ENCODE results near the gene NPR2.
A peak's percentile ranks its signal among the peaks of the same experiment; 100 is the strongest.

NPR2 gene

DNA sequence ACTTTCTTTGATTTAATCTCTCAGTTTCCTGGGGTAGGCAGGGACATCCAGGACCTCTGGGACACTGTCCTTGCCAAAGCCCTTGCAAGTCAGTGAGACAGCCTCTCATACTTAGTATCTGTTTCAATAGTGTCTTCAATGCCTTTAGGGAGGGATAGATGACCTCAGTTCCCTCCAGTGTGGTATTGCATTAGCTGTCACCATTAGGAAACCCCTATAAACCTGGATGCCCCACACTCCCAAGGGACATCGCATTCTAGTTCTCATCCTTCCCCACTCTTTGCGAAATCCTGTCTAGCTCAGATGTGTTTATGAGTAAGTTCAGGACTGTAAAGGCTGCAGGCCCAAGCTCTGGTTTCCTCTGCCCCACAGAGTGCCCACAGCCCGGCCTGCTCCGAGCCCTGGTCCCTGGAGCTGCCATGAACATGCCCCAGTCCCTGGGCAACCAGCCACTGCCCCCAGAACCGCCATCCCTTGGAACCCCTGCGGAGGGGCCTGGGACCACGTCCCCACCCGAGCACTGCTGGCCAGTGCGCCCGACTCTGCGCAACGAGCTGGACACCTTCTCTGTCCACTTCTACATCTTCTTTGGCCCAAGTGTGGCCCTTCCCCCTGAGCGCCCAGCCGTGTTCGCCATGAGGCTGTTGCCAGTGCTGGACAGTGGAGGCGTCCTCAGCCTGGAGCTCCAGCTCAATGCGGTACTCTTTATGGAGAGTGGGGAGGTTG, 50.8 kb downstream of the NPR2 start:
- H3K4me3 ChIP-seq (ENCODE audit: low read depth, low read length), result no peak overlapping the region
- H3K27ac ChIP-seq, result no peak overlapping the region
- no peaks in the 10 kb centered on the region for H3K36me3 ChIP-seq (replicated peaks)
- DNase-seq, result no peak
- H3K27me3 ChIP-seq (replicated peaks), result no peaks in the 10 kb centered on the region
- in situ Hi-C loops (cut with HindIII; ENCODE audit: low pct_ligation_motif_present, low sequenced_read_pairs), result no loop called here
- no peak for TF ChIP-seq CTCF (IDR thresholded peaks at IDR 0.05; ENCODE audit: low read depth, low read length, missing control alignments)

GRCh38 chr9:35842795-35843194, 51.4 kb downstream of the NPR2 start:
- no peak for DNase-seq
- in situ Hi-C loops (cut with HindIII; ENCODE audit: low pct_ligation_motif_present, low sequenced_read_pairs), result no loop called here
- TF ChIP-seq CTCF (IDR thresholded peaks at IDR 0.05; ENCODE audit: low read depth, low read length, missing control alignments), result no peak
- H3K4me3 ChIP-seq (ENCODE audit: low read depth, low read length), result no peak overlapping the region
- no peaks in the 10 kb centered on the region for H3K36me3 ChIP-seq (replicated peaks)
- no peak overlapping the region for H3K27ac ChIP-seq
- no peaks in the 10 kb centered on the region for H3K27me3 ChIP-seq (replicated peaks)

GRCh38 chr9:35844628-35845270, 53.4 kb downstream of the NPR2 start:
- DNase-seq, result peak; percentile 86
- no peak for TF ChIP-seq CTCF (IDR thresholded peaks at IDR 0.05; ENCODE audit: low read depth, low read length, missing control alignments)
- Histone ChIP-seq H3K36me3 (replicated peaks) (no peaks in the 10 kb centered on the region), H3K4me3 (ENCODE audit: low read depth, low read length) (no peak overlapping the region), H3K27me3 (replicated peaks) (no peaks in the 10 kb centered on the region), H3K27ac (no peak overlapping the region)
- in situ Hi-C loops (cut with HindIII; ENCODE audit: low pct_ligation_motif_present, low sequenced_read_pairs), result no loop called here

DNA sequence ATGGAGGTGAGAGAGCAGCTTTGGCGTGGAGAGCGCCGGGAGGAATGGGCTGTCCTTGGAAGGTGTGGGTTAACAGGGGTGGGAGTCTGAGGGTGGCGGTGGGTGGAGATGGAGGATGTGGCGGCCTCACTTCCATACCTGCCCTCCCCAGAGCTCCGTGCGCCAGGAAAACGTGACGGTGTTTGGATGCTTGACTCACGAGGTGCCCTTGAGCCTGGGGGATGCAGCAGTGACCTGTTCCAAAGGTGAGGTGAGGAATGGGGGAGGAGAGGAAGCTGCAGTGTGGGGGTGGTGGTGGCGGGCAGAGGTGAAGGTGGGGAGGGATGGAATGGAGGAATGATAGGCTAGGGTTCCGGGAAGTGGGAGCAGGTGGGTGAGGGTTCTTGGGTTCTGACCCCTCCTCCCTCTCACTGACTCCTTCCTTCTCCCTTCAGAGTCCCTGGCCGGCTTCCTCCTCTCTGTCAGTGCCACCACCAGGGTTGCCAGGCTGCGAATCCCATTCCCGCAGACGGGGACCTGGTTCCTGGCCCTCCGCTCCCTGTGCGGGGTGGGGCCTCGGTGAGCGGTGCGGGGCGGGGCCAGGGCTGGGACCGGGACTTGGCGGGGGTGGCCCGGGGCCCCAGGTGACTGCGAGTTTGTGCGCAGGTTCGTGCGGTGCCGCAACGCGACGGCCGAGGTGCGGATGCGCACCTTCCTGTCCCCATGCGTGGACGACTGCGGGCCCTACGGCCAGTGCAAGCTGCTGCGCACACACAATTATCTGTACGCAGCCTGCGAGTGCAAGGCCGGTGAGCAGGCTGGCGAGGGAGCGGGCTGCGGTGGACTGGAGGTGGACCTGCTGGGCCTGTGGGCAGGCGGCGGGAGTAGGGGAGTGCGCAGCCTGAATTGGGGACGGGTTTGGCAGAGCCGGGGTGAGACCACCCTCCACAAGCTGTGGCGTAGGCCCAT, 54.7 kb downstream of the NPR2 start:
- Histone ChIP-seq H3K27me3 (replicated peaks) (no peaks in the 10 kb centered on the region), H3K27ac (no peak overlapping the region), H3K4me3 (ENCODE audit: low read depth, low read length) (no peak overlapping the region), H3K36me3 (replicated peaks) (no peaks in the 10 kb centered on the region)
- no peak for DNase-seq
- TF ChIP-seq CTCF (IDR thresholded peaks at IDR 0.05; ENCODE audit: low read depth, low read length, missing control alignments), result no peak
- in situ Hi-C loops (cut with HindIII; ENCODE audit: low pct_ligation_motif_present, low sequenced_read_pairs), result no loop called here

GRCh38 chr9:35847792-35848572, 56.6 kb downstream of the NPR2 start:
- Histone ChIP-seq H3K27me3 (replicated peaks) (no peaks in the 10 kb centered on the region), H3K4me3 (ENCODE audit: low read depth, low read length) (no peak overlapping the region), H3K36me3 (replicated peaks) (no peaks in the 10 kb centered on the region), H3K27ac (no peak overlapping the region)
- DNase-seq, result peak; percentile 74
- in situ Hi-C loops (cut with HindIII; ENCODE audit: low pct_ligation_motif_present, low sequenced_read_pairs), result no loop called here
- TF ChIP-seq CTCF (IDR thresholded peaks at IDR 0.05; ENCODE audit: low read depth, low read length, missing control alignments), result no peak
